HG02981 (cell line): ENCODE results near the gene KAT6B.

Experiments
- ATAC-seq: cut with Tn5 transposase; IDR thresholded peaks from one replicate; pipeline ENCODE4 v1.9.1; 2021; ENCODE audit warnings: mild to moderate bottlenecking, moderate library complexity; ENCODE audit not compliant: unreplicated experiment

KAT6B gene

GRCh38 chr10:75008952-75009351, 182.6 kb downstream of the KAT6B start:
- no peak for ATAC-seq

GRCh38 chr10:75009426-75009825, 183.0 kb downstream of the KAT6B start:
- no peak for ATAC-seq

DNA sequence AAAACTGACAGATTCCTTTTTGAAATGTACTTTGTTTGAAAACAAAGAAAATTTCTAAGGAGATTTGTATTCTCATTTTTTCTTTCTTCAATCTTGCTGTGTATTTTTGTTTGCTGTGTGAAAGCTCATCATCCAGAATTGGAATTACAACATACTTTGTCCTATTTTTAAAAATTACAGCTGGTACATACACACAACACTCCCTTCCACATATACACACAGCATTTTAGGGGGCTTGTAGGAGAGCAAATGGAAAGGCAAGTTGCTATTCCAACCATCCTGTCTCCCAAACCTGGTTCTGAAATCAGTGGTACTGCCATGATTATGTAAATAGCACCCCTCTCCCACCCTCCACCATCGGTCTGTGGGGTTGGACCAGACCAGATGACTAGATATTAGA, 184.0 kb downstream of the KAT6B start:
- no peak for ATAC-seq

- ATAC-seq = no peak
Measured at GRCh38 chr10:75011221-75011620, 184.8 kb downstream of the KAT6B start.

GRCh38 chr10:75012471-75012870, 186.1 kb downstream of the KAT6B start:
- no peak for ATAC-seq

DNA sequence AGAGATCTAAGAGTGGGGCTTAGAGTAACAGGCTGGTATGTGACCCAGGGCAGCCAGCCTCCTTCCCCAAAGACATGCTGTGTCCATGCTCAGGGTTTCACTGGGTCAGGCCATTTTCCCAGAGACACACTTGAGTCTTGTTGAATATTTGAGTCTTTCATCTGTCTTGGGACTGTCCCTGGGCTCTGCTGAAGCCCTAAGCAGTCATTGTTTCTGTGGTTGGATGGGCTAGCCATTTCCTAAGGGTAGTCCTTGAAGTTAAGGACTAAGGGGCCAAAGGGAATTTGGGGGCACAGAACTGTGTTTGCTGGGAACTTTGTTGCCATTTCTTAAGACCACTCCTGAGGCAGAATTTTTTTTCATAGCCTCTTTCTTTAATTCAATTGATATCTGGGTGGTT, 186.6 kb downstream of the KAT6B start:
- no peak for ATAC-seq

DNA sequence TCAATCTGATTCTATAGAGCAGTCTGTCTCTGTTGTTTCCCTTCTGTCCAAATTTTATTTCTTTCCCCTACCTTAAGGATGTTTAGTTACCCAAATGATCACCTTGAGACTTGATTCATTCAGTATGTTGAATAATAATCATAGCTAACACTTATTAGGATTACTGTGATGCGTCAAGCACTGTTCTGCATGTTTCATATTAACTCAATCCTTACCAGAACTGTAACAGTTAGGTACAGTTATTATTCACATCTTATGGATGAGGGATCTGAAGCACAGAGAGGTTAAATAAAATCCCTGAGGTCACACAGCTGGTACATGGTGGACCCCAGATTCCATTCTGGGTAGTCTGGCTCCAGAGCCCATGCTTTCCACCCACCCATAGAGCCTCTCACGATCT, 187.1 kb downstream of the KAT6B start:
- no peak for ATAC-seq

- ATAC-seq = no peak
Measured at GRCh38 chr10:75014516-75015230, 188.3 kb downstream of the KAT6B start.

- no peak for ATAC-seq
Measured at GRCh38 chr10:75015442-75015841, 189.0 kb downstream of the KAT6B start.

DNA sequence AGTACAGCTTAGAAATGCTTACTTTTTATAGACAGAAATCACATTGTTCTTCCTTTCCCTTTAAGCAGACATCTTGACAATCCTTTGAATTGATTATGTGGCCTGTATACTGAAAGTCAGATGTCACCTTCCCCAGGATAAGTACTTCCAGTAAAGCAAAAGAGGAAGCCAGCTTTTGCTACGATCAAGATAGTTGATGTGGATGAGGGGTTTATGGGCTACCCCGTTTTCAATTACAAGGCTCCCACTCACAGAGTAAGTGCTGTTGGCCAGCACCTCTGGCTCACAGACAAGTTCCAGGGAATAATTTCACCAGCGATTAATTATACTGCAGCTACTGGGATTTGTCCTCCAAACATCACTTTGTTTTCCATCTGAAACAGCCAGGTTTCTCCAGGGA, 189.9 kb downstream of the KAT6B start:
- ATAC-seq = no peak

DNA sequence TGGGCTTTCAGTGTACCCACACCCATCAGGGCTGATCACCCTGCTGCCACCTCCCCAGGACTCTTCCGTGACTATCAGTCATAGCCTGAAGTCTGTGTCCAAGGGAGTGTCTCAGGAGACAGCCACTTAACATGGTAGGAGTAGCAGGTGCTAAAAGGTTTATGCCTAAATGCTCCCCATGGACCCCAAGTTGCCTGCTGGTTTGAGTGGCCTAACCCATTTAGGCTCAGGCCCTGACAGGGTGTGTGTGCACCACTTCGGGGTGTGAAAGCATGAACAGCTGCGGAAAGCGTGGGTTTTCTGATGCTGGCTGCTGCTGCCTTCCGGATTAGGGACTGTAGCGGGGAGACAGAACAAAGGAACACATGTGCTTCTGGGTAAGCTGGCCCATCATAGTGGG, 191.9 kb downstream of the KAT6B start:
- no peak for ATAC-seq

GRCh38 chr10:75018686-75019307, 192.4 kb downstream of the KAT6B start:
- ATAC-seq = no peak

DNA sequence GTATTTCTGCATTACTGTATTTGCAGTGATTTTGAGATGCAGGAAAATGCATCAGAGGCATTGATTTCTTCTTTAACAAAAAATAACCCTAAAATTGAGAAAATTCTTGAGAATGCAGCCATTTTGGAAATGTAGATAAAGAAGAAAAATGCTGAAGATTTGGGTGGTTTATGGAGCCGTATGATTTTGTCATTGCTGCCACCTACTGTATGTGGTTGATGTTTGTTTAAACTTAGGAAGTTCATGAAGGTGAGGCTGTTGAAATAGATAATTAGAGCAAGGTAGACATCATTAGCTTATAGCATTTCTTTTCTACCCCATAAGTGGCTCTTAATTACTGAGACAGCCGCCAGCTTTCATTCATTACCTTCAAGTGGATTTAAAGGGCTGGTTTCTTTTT, 193.0 kb downstream of the KAT6B start:
- no peak for ATAC-seq

GRCh38 chr10:75020168-75020567, 193.8 kb downstream of the KAT6B start:
- no peak for ATAC-seq

- ATAC-seq = no peak
Measured at GRCh38 chr10:75021379-75022249, 195.2 kb downstream of the KAT6B start.

DNA sequence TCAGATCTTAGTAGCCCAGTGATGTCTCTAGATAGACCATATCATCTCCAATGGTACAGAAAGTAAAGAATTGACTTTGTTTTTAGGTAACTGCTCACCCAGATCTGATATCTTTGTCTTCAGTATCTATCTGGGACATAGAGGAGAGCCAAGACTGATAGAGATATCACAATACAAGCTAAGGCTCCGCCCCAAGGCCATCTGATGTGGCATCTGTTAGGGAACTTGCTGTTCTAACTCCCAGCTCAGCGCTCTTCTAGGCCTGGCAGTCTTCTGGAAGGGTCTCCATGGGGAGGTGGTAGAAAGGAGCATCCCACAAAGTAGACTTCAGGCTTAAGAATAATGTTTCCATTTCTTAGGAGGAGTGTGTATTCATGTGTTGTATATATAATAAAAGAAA, 196.7 kb downstream of the KAT6B start:
- no peak for ATAC-seq

GRCh38 chr10:75024971-75025523, 198.6 kb downstream of the KAT6B start:
- ATAC-seq = no peak

DNA sequence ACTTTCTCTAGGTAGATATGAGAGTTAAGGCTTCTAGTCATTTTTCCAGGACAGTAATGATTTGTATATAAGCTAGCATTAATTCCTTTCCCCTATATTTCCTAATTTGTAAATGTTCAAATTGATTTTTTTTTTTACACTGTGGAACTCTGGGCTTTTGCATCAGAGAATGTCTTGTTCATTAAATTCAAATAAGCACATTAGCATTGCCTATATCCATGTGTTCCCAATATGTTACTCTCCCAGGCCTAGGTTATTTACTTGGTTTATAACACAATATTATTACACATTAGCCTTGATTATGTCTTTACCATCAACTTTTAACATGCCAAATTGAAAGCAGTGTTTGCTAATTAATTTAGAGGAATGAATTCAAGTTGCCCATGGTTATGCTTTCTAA, 201.6 kb downstream of the KAT6B start:
- no peak for ATAC-seq

DNA sequence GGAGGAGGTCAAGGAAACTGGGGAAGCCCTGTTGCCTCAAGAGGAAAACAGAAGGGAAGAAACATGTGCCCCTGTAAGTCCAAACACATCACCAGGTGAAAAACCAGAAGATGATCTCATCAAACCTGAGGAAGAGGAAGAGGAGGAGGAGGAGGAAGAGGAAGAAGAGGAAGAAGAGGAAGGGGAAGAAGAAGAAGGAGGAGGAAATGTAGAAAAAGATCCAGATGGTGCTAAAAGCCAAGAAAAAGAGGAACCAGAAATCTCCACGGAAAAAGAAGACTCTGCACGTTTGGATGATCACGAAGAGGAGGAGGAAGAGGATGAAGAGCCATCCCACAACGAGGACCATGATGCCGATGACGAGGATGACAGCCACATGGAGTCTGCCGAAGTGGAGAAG, 202.3 kb downstream of the KAT6B start:
- no peak for ATAC-seq

DNA sequence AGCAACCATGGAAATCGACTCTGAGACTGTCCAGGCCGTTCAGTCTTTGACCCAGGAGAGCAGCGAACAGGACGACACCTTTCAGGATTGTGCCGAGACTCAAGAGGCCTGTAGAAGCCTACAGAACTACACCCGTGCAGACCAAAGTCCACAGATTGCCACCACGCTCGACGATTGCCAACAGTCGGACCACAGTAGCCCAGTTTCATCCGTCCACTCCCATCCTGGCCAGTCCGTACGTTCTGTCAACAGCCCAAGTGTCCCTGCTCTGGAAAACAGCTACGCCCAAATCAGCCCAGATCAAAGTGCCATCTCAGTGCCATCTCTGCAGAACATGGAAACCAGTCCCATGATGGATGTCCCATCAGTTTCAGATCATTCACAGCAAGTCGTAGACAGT, 203.0 kb downstream of the KAT6B start:
- ATAC-seq = no peak

- ATAC-seq = no peak
Measured at GRCh38 chr10:75029857-75030256, 203.5 kb downstream of the KAT6B start.

DNA sequence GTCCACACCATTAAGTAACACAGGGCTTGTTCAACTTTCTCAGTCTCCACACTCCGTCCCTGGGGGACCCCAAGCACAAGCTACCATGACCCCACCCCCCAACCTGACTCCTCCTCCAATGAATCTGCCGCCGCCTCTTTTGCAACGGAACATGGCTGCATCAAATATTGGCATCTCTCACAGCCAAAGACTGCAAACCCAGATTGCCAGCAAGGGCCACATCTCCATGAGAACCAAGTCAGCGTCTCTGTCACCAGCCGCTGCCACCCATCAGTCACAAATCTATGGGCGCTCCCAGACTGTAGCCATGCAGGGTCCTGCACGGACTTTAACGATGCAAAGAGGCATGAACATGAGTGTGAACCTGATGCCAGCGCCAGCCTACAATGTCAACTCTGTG, 204.0 kb downstream of the KAT6B start:
- ATAC-seq = no peak
